Renal cortex interstitium (tissue), 11 donors: ENCODE results near the gene PCDHGB6. TPM values are rescaled to one million over a fixed set of nuclear protein-coding genes. Genes with fewer than 3 reads are reported as not detected.

Experiments
- DNase-seq, 11 donors: peaks; one replicate each; pipeline ENCODE4 v3.0.0-alpha.2; 2013; ENCODE audit warnings: low read depth in 9 of 11, low spot score in 4 of 11; ENCODE audit errors: extremely low read depth in 1 of 11
- polyA plus RNA-seq, 3 donors: library from polyadenylated mRNA; unstranded; fragments of 120-200 nt; gene quantifications; one replicate each; pipeline ENCODE4 v1.2.1, GENCODE V29; 2013; ENCODE audit not compliant: insufficient read length in 3 of 3

The PCDHGB6 gene
- polyA plus RNA-seq, 3 donors, result 6.7 to 7.6 (median 7.6) TPM

- no peak for DNase-seq
Measured at GRCh38 chr5:141434006-141434405, 26.2 kb downstream of the PCDHGB6 start.

DNA sequence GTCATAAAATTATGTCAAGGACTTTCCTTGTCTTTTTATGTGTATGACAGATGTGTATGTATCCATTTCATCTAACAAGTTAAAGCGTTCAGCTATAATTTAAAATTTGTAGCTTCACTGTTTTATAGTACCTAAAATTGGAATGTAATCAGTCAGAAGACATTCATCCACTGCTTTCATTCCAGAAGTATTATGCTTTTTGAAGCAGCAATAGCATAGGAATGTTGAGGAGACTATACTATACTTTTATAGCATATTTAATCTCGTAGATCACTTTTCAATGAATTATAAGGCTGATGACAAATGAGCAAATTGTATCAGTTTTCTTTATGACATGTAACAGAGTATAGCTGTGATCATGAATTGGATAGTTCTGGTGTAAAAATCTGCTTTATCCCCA, 29.4 kb downstream of the PCDHGB6 start:
- DNase-seq, result no peak

DNA sequence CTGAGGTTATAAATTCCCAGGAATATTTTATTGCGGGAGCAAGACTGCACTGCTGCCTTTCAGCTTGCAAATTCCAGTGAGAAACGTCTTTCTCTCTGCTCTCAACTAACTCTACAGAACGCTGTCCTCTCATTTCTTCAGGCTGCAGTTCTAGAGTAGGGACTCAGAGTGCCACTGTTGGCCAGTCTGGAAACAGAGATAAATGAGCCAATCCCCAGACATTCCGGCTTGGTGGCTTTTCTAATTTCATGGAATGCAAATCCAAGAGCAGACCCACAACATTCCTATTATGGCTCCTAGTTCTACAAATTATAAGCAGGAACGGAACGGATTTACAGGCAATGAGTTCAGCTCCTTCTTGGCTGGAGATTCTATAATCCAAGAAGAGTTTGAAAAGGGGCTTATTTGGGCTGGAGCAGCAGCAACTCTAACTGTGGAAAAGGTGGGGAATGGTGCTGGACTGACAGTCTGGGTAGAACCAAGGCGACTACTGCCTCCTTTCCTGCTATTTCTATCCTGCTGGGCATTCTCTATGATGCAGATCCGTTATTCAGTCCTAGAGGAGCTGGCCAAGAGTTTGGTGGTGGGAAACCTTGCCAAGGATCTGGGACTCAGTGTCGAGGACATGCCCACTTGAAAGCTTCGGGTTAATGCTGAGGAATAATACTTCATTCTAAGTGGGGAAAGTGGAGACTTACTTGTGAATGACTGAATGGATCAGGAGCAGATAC, 31.8 kb downstream of the PCDHGB6 start:
- DNase-seq, result no peak

GRCh38 chr5:141440341-141440740, 32.5 kb downstream of the PCDHGB6 start:
- no peak for DNase-seq

DNA sequence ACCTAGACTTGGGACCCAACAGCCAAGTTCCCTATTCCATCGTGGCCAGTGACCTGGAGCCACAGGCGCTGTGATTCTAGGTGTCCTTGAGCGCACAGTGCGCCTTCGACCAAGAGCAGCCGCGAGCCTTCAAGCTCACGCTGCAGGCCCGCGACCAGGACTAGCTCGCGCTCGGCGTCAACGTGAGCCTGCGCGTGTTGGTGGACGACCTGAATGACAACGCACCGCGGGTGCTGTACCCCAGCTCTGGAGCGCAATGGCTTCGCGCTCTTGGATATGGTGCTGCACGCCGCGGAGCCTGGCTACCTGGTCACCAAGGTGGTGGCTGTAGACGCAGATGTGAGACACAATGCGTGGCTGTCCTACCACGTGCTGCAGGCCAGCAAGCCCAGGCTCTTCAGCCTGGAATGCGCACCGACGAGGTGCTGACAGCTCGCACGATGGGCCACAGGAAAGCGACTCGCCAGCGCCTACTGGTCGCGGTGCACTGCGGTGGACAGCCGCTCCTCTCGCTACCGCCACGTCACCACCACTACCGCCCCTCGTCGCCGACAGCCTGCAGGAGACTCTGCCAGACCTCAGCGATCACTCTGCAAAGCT, 33.9 kb downstream of the PCDHGB6 start:
- no peak for DNase-seq

Other genes with a start within 250 kb of the PCDHGB6 start
- gene PCDHB7, start 235.4 kb upstream of the PCDHGB6 start, polyA plus RNA-seq, result 1 to 10 TPM; 4.0 to 4.4 (median 4.2) TPM
- gene PCDHB8, start 230.2 kb upstream of the PCDHGB6 start, polyA plus RNA-seq, result 1 to 10 TPM; 1.8 to 3.7 (median 2.4) TPM
- gene PCDHB16, start 225.6 kb upstream of the PCDHGB6 start, polyA plus RNA-seq, result 1 to 10 TPM; 5.0 to 7.6 (median 5.1) TPM
- 1 to 10 TPM; 4.1 to 4.4 (median 4.3) TPM for gene PCDHB9, start 220.9 kb upstream of the PCDHGB6 start, polyA plus RNA-seq
- gene PCDHB10, start 215.7 kb upstream of the PCDHGB6 start, polyA plus RNA-seq, result 1 to 10 TPM; 4.8 to 7.5 (median 6.8) TPM
- 1 to 10 TPM; 4.0 to 6.3 (median 4.7) TPM for gene PCDHB11, start 208.4 kb upstream of the PCDHGB6 start, polyA plus RNA-seq
- gene PCDHB12, start 199.3 kb upstream of the PCDHGB6 start, polyA plus RNA-seq, result 1 to 10 TPM; 4.6 to 5.1 (median 5.0) TPM
- gene PCDHB13, start 194.1 kb upstream of the PCDHGB6 start, polyA plus RNA-seq, result 1 to 10 TPM; 6.9 to 7.9 (median 7.2) TPM
- gene PCDHB14, start 184.7 kb upstream of the PCDHGB6 start, polyA plus RNA-seq, result 10 to 100 TPM in 2 of 3 donors, 1 to 10 TPM in 1; 9.5 to 11.6 (median 10.6) TPM
- gene PCDHB15, start 162.6 kb upstream of the PCDHGB6 start, polyA plus RNA-seq, result 10 to 100 TPM; 13.2 to 15.0 (median 14.9) TPM
- gene SLC25A2, start 104.0 kb upstream of the PCDHGB6 start, polyA plus RNA-seq, result under 1 TPM in 2 of 3 donors, not detected in 1; 0.14 to 0.35 TPM
- 100 to 1,000 TPM; 134 to 184 (median 157) TPM for gene TAF7, start 87.2 kb upstream of the PCDHGB6 start, polyA plus RNA-seq
- 1 to 10 TPM in 2 of 3 donors, under 1 TPM in 1; 0.92 to 1.2 (median 1.0) TPM for gene PCDHGA1, start 77.5 kb upstream of the PCDHGB6 start, polyA plus RNA-seq
- gene PCDHGA2, start 69.3 kb upstream of the PCDHGB6 start, polyA plus RNA-seq, result 1 to 10 TPM; 6.0 to 7.9 (median 6.1) TPM
- gene PCDHGA3, start 64.2 kb upstream of the PCDHGB6 start, polyA plus RNA-seq, result 1 to 10 TPM; 3.1 to 4.2 (median 3.6) TPM
- gene PCDHGB1, start 57.9 kb upstream of the PCDHGB6 start, polyA plus RNA-seq, result 1 to 10 TPM; 1.5 to 2.5 (median 2.2) TPM
- gene PCDHGA4, start 53.0 kb upstream of the PCDHGB6 start, polyA plus RNA-seq, result 1 to 10 TPM; 2.0 to 3.4 (median 2.2) TPM
- gene PCDHGB2, start 48.0 kb upstream of the PCDHGB6 start, polyA plus RNA-seq, result 1 to 10 TPM; 3.5 to 4.3 (median 3.8) TPM
- gene PCDHGA5, start 43.9 kb upstream of the PCDHGB6 start, polyA plus RNA-seq, result 1 to 10 TPM; 2.1 to 2.7 (median 2.6) TPM
- 1 to 10 TPM; 2.1 to 2.5 (median 2.5) TPM for gene PCDHGB3, start 37.8 kb upstream of the PCDHGB6 start, polyA plus RNA-seq
- gene PCDHGA6, start 34.1 kb upstream of the PCDHGB6 start, polyA plus RNA-seq, result 1 to 10 TPM; 6.5 to 8.0 (median 7.2) TPM
- 1 to 10 TPM; 2.0 to 2.7 (median 2.5) TPM for gene PCDHGA7, start 25.3 kb upstream of the PCDHGB6 start, polyA plus RNA-seq
- 1 to 10 TPM; 4.9 to 6.5 (median 6.1) TPM for gene PCDHGB4, start 20.3 kb upstream of the PCDHGB6 start, polyA plus RNA-seq
- gene PCDHGA8, start 15.4 kb upstream of the PCDHGB6 start, polyA plus RNA-seq, result 1 to 10 TPM in 1 of 3 donors, under 1 TPM in 2; 0.58 to 1.0 (median 0.61) TPM
- gene PCDHGB5, start 10.1 kb upstream of the PCDHGB6 start, polyA plus RNA-seq, result 10 to 100 TPM in 2 of 3 donors, 1 to 10 TPM in 1; 8.6 to 11.5 (median 10.8) TPM
- gene PCDHGA9, start 5.2 kb upstream of the PCDHGB6 start, polyA plus RNA-seq, result 1 to 10 TPM; 3.6 to 6.2 (median 5.4) TPM
- 1 to 10 TPM; 3.0 to 3.7 (median 3.3) TPM for gene PCDHGA10, start 5.0 kb downstream of the PCDHGB6 start, polyA plus RNA-seq
- 10 to 100 TPM; 15.2 to 16.6 (median 15.7) TPM for gene PCDHGB7, start 9.7 kb downstream of the PCDHGB6 start, polyA plus RNA-seq
- gene PCDHGA11, start 13.0 kb downstream of the PCDHGB6 start, polyA plus RNA-seq, result 1 to 10 TPM; 3.9 to 5.4 (median 5.2) TPM
- 1 to 10 TPM; 1.5 to 3.0 (median 1.9) TPM for gene PCDHGA12, start 22.5 kb downstream of the PCDHGB6 start, polyA plus RNA-seq
- 100 to 1,000 TPM in 1 of 3 donors, 10 to 100 TPM in 2; 90.0 to 127 (median 97.3) TPM for gene PCDHGC3, start 67.9 kb downstream of the PCDHGB6 start, polyA plus RNA-seq
- gene PCDHGC4, start 77.0 kb downstream of the PCDHGB6 start, polyA plus RNA-seq, result 1 to 10 TPM; 3.4 to 3.9 (median 3.6) TPM
- 1 to 10 TPM in 1 of 3 donors, under 1 TPM in 2; 0.34 to 1.2 (median 0.36) TPM for gene PCDHGC5, start 81.1 kb downstream of the PCDHGB6 start, polyA plus RNA-seq
- 10 to 100 TPM; 70.4 to 86.9 (median 73.6) TPM for gene DIAPH1, start 211.0 kb downstream of the PCDHGB6 start, polyA plus RNA-seq
- gene HDAC3, start 228.8 kb downstream of the PCDHGB6 start, polyA plus RNA-seq, result 100 to 1,000 TPM in 1 of 3 donors, 10 to 100 TPM in 2; 98.8 to 111 (median 99.0) TPM
- 1 to 10 TPM in 1 of 3 donors, under 1 TPM in 2; 0.64 to 1.5 (median 0.90) TPM for gene RELL2, start 229.0 kb downstream of the PCDHGB6 start, polyA plus RNA-seq
- 10 to 100 TPM; 12.4 to 19.5 (median 13.5) TPM for gene FCHSD1, start 243.4 kb downstream of the PCDHGB6 start, polyA plus RNA-seq